Parathyroid adenoma (tissue), 2 donors: Measurements from ENCODE around the gene EEF1G.

ENCODE experiments used
- H2AFZ ChIP-seq: fragments of 300-600 bp; sonication (generic); one replicate; pipeline ENCODE4 v1.7.0; 2017; ENCODE audit warnings: antibody characterized with exemption, mild to moderate bottlenecking
- H3K27ac ChIP-seq: fragments of 300-600 bp; sonication (generic); one replicate; pipeline ENCODE4 v1.7.0; 2017
- H3K27me3 ChIP-seq: fragments of 300-600 bp; sonication (generic); one replicate; pipeline ENCODE4 v1.7.0; 2017; ENCODE audit warnings: low read length; ENCODE audit not compliant: control insufficient read depth, insufficient read depth
- H3K36me3 ChIP-seq: fragments of 300-600 bp; sonication (generic); one replicate; pipeline ENCODE4 v1.7.0; 2017; ENCODE audit warnings: low read length; ENCODE audit not compliant: control insufficient read depth, insufficient read depth
- H3K4me1 ChIP-seq: fragments of 300-600 bp; sonication (generic); one replicate; pipeline ENCODE4 v1.7.0; 2017; ENCODE audit warnings: control low read depth
- H3K4me2 ChIP-seq: fragments of 300-600 bp; sonication (generic); one replicate; pipeline ENCODE4 v1.7.0; 2017; ENCODE audit warnings: low read length
- H3K4me3 ChIP-seq: fragments of 300-600 bp; sonication (generic); one replicate; pipeline ENCODE4 v1.7.0; 2017; ENCODE audit warnings: low read depth, low read length
- H3K79me2 ChIP-seq: fragments of 300-600 bp; sonication (generic); one replicate; pipeline ENCODE4 v1.7.0; 2017; ENCODE audit warnings: control low read depth
- H3K9ac ChIP-seq: fragments of 300-600 bp; sonication (generic); one replicate; pipeline ENCODE4 v1.7.0; 2017; ENCODE audit warnings: mild to moderate bottlenecking
- H3K9me3 ChIP-seq: fragments of 300-600 bp; sonication (generic); one replicate; pipeline ENCODE4 v1.7.0; 2017; ENCODE audit warnings: low read length; ENCODE audit not compliant: control insufficient read depth
- TF ChIP-seq, protein P1 (sequence below): fragments of 300-600 bp; sonication (generic); IDR thresholded peaks from one replicate; pipeline ENCODE4 v1.7.0; 2017; ENCODE audit warnings: antibody characterized with exemption, mild to moderate bottlenecking
- donor health status: primary hyperparathyroidism.

EEF1G gene

DNA sequence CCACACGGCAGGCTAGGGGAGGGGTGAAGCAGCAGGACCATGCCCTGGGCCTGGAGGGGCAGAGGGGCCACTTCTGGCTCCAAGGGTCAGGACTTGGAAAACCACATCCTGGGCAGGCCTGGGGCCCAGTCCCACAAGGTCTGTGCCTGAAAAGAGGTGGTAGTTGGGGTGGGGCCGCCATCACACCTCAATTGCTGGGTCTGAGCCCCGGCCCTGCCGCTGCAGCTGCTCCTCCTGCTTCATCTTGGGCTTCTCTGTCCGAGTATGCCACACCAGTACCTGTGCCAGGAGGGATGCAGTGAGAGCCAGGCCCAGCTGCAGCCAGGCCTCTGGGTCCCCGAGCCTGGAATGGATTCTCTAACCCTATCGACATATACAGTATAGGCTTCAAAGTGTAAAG, 41.8 kb upstream of the EEF1G start:
- Histone ChIP-seq H3K27me3 (no peaks in the 10 kb centered on the region), H3K4me2 (no peak overlapping the region), H3K4me3 (no peak overlapping the region), H2AFZ (no peak overlapping the region), H3K9ac (no peak overlapping the region), H3K9me3 (no peaks in the 10 kb centered on the region), H3K36me3 (no peaks in the 10 kb centered on the region), H3K27ac (no peak overlapping the region), H3K79me2 (no peaks in the 10 kb centered on the region), H3K4me1 (no peaks in the 10 kb centered on the region)
- TF ChIP-seq, protein P1, sequence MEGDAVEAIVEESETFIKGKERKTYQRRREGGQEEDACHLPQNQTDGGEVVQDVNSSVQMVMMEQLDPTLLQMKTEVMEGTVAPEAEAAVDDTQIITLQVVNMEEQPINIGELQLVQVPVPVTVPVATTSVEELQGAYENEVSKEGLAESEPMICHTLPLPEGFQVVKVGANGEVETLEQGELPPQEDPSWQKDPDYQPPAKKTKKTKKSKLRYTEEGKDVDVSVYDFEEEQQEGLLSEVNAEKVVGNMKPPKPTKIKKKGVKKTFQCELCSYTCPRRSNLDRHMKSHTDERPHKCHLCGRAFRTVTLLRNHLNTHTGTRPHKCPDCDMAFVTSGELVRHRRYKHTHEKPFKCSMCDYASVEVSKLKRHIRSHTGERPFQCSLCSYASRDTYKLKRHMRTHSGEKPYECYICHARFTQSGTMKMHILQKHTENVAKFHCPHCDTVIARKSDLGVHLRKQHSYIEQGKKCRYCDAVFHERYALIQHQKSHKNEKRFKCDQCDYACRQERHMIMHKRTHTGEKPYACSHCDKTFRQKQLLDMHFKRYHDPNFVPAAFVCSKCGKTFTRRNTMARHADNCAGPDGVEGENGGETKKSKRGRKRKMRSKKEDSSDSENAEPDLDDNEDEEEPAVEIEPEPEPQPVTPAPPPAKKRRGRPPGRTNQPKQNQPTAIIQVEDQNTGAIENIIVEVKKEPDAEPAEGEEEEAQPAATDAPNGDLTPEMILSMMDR = no peak

DNA sequence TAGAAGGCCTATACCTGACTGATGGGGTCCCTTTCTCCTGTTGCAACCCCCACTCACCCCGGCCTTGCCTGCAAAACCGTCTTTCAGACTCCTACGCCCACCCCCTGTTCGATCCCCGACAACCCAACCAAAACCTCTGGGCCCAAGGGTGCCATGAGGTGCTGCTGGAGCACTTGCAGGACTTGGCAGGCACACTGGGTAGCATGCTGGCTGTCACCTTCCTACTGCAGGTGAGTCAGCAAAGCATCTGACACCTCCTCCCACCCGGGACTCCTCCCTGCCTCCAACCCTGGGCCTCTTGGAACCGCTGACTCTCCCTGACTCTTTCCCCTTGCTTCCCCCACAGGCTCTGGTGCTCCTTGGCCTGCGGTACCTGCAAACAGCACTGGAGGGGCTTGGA, 40.6 kb upstream of the EEF1G start:
- H3K27ac ChIP-seq = peak overlapping the region; percentile 83
- TF ChIP-seq, protein P1 = no peak
- no peak overlapping the region for H3K4me2 ChIP-seq
- no peaks in the 10 kb centered on the region for H3K9me3 ChIP-seq
- H3K79me2 ChIP-seq = no peaks in the 10 kb centered on the region
- no peak overlapping the region for H3K4me3 ChIP-seq
- no peaks in the 10 kb centered on the region for H3K4me1 ChIP-seq
- no peaks in the 10 kb centered on the region for H3K27me3 ChIP-seq
- no peak overlapping the region for H3K9ac ChIP-seq
- H2AFZ ChIP-seq = no peak overlapping the region
- no peaks in the 10 kb centered on the region for H3K36me3 ChIP-seq

- TF ChIP-seq, protein P1 = no peak
- Histone ChIP-seq H2AFZ (peak overlapping the region; percentile 73), H3K27me3 (no peaks in the 10 kb centered on the region), H3K4me1 (no peaks in the 10 kb centered on the region), H3K79me2 (no peaks in the 10 kb centered on the region), H3K36me3 (no peaks in the 10 kb centered on the region), H3K9me3 (no peaks in the 10 kb centered on the region), H3K4me3 (no peak overlapping the region), H3K4me2 (peak overlapping the region; percentile 40), H3K27ac (peak overlapping the region; percentile 83), H3K9ac (no peak overlapping the region)
Observed at GRCh38 chr11:62613291-62613778, 39.6 kb upstream of the EEF1G start.

DNA sequence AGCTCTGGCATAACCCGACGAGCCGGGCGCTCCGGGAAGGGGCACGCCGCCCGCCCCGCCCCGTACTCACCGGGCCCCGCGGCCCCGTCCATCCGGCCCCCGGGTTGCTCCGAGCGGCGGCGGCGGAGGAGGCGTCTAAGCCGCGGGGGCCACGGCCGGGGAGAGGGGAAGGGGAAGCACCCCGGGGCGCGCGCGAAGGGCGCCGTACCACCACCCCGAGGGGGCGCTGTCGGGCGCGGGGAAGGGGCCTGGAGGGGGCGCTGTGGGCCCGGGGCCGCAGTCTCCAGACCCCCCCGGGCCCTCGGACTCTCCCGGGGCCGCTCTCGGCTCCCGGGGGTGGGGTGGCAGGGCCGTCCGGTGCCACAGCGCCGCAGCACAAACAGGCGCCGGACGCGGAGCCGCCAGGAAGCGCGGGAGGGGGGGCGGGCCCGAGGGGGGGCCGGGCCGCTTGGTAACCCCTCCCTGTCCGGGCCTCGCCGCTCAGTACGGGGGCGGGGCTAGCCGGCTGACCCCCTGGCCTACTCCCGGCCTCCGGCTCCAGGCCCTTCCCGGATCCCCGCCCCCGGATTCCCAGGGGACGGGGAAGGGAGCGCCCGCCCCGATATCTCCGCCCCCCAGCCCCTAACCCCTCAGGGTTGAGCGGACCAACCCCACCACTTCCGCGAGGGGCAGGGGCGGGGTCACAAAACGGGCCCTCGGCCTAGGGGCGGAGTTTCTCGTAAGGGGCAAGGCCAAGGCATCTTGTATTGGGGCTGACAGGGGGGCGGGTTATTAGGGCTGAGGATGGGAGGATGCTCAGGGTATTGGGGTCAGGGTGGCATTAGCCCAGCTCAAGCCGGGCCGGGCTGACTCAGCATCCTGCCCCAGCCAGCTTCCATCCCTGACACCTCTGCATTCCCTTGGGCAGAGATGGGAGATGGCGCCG, 38.9 kb upstream of the EEF1G start, which contains the start of the genes EML3 and ROM1:
TSS of gene EML3 (minus strand) at position 410 of the 925 bp plus-strand sequence. CDS start at position 92, 318 bp downstream.
TSS of gene ROM1 (plus strand) at position 892 of the 925 bp plus-strand sequence. CDS start at position 917, 25 bp downstream.
- H3K79me2 ChIP-seq = no peaks in the 10 kb centered on the region
- no peaks in the 10 kb centered on the region for H3K27me3 ChIP-seq
- peak within 1 kb of the TSS; percentile 83 for H3K27ac ChIP-seq
- TF ChIP-seq, protein P1 = peak; percentile 67
- H3K9me3 ChIP-seq = no peaks in the 10 kb centered on the region
- H3K4me2 ChIP-seq = peak within 1 kb of the TSS; percentile 73
- no peaks in the 10 kb centered on the region for H3K36me3 ChIP-seq
- no peaks in the 10 kb centered on the region for H3K4me1 ChIP-seq
- H2AFZ ChIP-seq = peak within 1 kb of the TSS; percentile 73
- peak within 1 kb of the TSS; percentile 63 for H3K4me3 ChIP-seq
- peak within 1 kb of the TSS; percentile 37 for H3K9ac ChIP-seq
